ENCODE measurements around the gene FAM13C.
A peak's percentile ranks its signal among the peaks of the same experiment; 100 is the strongest.

FAM13C gene

DNA sequence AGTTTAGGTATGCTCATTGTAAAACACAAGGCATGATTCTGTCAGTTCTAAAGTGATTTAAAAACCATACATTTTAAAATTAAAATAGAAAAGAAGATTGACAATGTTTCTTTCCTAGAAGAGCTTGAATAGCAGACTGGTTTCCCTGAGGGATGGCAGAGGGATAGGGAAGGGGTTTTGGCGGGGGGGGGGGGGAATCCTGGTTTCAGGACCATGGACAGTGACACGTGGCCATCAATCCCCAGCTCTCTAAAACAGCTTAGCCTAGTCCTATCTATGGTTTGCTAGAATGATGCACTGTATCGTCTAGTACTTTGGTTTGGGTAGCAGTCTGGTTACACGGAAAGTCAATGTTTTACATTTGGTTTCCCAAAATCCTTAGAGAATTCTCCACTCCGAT, 97.2 kb downstream of the FAM13C start:
- TF ChIP-seq Cebpa-rat (IDR thresholded peaks at IDR 0.05): no peak
- Histone ChIP-seq H3K4me1 (peaks cover 0 to 6% (median 0%) of the 10 kb centered on the region in 10 experiments; a peak in 5 of 20 replicates), H3K4me3 (no peak overlapping the region), H3K4me2 (no peak overlapping the region), H3K9me3 (replicated peaks in 1 of 11) (no peaks in the 10 kb centered on the region), H3K27me3 (no peaks in the 10 kb centered on the region), H3K9ac (no peak overlapping the region), H3K27ac (no peak overlapping the region), H4K20me1 (peaks cover 0 to 5% (median 0%) of the 10 kb centered on the region in 11 experiments; a peak in 3 of 22 replicates), H3K36me3 (no peaks in the 10 kb centered on the region)

DNA sequence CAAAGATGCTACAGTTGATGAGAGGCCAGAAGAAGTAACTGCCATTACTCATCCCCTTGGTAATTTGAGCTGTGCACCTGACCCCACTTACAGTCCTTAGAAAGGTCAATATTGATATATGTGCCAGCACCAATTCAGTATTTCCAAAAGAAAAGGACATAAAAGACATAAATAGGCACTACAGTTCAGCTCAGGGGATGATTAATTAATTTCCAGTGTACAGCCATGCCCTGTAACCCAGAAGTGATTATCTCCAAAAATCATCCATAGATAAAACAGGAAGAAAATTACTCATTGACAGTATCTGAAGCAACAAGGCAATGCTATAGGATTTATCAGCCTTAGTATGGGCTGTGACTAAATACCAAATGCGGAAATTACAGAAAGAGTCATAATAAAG, 103.5 kb downstream of the FAM13C start:
- Histone ChIP-seq H3K9me3 (replicated peaks in 1 of 11) (no peaks in the 10 kb centered on the region), H3K36me3 (no peaks in the 10 kb centered on the region), H3K27me3 (no peaks in the 10 kb centered on the region), H3K27ac (no peak overlapping the region), H3K4me2 (no peak overlapping the region), H4K20me1 (no peaks in the 10 kb centered on the region), H3K9ac (no peak overlapping the region), H3K4me1 (no peaks in the 10 kb centered on the region), H3K4me3 (no peak overlapping the region)
- TF ChIP-seq Cebpa-rat (IDR thresholded peaks at IDR 0.05): no peak

DNA sequence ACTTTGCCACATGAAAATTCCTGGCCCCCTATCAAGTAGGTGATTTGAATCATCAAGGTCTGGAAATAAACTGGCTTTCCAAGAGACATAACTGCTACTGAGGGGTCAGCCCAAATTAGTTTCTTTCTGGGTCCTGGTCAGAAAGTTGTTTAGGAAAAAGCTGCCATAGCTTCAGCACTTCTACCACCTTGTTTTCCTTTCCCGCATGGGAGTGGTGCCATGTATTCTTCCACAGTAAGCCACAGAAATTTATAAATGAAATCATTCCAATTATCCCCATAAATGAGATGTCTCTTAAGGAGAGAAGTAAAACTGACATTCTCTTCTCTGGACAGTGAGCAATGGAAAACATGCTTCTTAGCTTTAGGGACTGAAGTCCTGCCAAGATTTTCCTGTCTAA, 105.1 kb downstream of the FAM13C start:
- no peak for TF ChIP-seq Cebpa-rat (IDR thresholded peaks at IDR 0.05)
- Histone ChIP-seq H3K9ac (no peak overlapping the region), H3K9me3 (replicated peaks in 1 of 11) (no peaks in the 10 kb centered on the region), H3K27me3 (no peaks in the 10 kb centered on the region), H3K36me3 (no peaks in the 10 kb centered on the region), H3K4me1 (peaks cover 0 to 9% (median 0%) of the 10 kb centered on the region in 10 experiments; a peak in 3 of 20 replicates), H3K4me2 (no peak overlapping the region), H4K20me1 (no peaks in the 10 kb centered on the region), H3K27ac (no peak overlapping the region), H3K4me3 (no peak overlapping the region)

DNA sequence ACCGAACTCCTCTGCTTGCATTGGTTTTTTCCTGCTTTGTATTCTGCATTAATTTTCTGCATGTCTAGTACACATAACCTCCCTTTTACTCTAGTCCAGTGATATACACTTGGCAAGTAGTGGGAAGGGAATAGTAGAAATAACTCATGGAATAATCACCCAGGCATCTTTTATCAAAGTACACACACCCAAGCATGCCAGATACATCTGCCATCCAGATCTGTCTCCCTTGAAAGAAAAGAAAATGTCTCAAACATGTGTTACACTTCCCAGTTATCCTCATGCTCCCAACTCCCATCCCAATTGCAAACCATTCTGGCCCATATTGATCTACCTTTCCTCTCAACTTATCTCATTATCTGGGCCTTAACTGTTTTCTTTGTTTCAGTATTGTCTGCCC, 106.9 kb downstream of the FAM13C start:
- no peaks in the 10 kb centered on the region for H3K9me3 ChIP-seq (replicated peaks in 1 of 11)
- no peak for TF ChIP-seq Cebpa-rat (IDR thresholded peaks at IDR 0.05)
- no peaks in the 10 kb centered on the region for H4K20me1 ChIP-seq
- H3K4me2 ChIP-seq: no peak overlapping the region
- H3K4me3 ChIP-seq: no peak overlapping the region
- H3K4me1 ChIP-seq: peaks cover 0 to 9% (median 0%) of the 10 kb centered on the region in 10 experiments; a peak in 3 of 20 replicates
- no peak overlapping the region for H3K27ac ChIP-seq
- H3K36me3 ChIP-seq: no peaks in the 10 kb centered on the region
- no peaks in the 10 kb centered on the region for H3K27me3 ChIP-seq
- no peak overlapping the region for H3K9ac ChIP-seq

DNA sequence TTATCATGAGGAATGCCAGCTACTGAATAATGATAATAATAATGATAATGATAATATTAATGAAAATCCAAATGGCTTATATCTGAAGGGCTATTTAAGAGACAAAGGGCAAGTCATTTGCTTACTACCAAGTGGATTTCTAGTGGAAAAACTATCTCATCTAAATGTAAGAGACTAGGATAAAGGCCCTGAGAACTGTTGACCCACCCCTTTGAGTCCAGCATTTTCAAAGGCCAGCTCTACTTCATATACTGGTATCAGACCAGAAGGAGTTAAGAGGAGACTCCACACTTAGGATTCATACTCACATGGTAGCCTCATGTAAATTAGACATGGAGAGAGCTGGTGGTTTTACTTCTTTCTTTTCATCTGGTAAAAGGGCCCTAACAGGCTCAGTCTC, 109.9 kb downstream of the FAM13C start:
- Histone ChIP-seq H3K9me3 (replicated peaks in 1 of 11) (no peaks in the 10 kb centered on the region), H3K27me3 (no peaks in the 10 kb centered on the region), H3K4me2 (peak overlapping the region in 2 of 11 experiments; percentile 12 to 45; a peak in 2 of 22 replicates), H3K9ac (no peak overlapping the region), H3K36me3 (no peaks in the 10 kb centered on the region), H3K4me1 (peaks cover 0 to 9% (median 0%) of the 10 kb centered on the region in 10 experiments; a peak in 3 of 20 replicates), H3K27ac (no peak overlapping the region), H3K4me3 (no peak overlapping the region), H4K20me1 (no peaks in the 10 kb centered on the region)
- TF ChIP-seq Cebpa-rat (IDR thresholded peaks at IDR 0.05): no peak

DNA sequence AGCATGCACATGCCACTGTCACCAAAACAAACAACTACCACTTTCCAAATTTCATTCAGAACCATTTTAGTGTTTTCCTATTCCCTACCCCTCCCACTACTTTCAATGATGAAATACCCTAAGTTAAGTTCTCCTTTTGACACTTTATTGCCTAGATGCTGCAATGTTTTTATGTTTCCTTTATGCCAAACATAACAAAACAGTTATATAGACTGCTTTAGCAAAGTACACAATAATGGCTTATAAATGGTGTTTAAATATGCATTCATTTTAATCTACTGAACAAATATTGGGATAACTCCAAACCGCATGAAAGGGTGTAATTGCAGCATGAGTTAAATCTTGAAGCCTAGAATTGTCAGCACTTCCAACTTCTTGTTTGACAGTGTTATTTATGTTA, 116.7 kb downstream of the FAM13C start:
- Histone ChIP-seq H3K4me2 (peak overlapping the region in 4 of 11 experiments; percentile 6 to 54 (median 36); a peak in 6 of 22 replicates), H3K36me3 (no peaks in the 10 kb centered on the region), H3K27ac (no peak overlapping the region), H3K9ac (no peak overlapping the region), H3K27me3 (no peaks in the 10 kb centered on the region), H4K20me1 (no peaks in the 10 kb centered on the region), H3K4me1 (peaks cover 0 to 11% (median 2%) of the 10 kb centered on the region in 10 experiments; a peak in 6 of 20 replicates), H3K9me3 (replicated peaks in 1 of 11) (no peaks in the 10 kb centered on the region), H3K4me3 (no peak overlapping the region)
- TF ChIP-seq Cebpa-rat (IDR thresholded peaks at IDR 0.05): no peak

DNA sequence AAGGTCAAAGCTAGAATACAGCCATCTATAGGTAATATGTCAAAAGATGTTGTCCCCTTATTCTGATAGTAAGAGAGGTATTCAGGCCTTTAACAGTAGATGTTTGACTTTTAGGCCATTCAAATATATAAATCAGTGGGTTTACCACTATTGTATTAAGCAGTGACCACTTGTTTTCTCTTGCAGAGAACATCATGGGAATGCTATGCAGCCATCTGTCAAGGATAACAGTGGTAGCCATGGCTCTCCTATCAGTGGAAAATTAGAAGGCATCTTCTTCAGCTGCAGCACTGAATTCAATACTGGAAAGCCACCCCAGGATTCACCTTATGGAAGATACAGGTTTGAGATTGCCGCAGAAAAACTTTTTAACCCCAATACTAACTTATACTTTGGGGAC, 117.5 kb downstream of the FAM13C start:
- no peak for TF ChIP-seq Cebpa-rat (IDR thresholded peaks at IDR 0.05)

DNA sequence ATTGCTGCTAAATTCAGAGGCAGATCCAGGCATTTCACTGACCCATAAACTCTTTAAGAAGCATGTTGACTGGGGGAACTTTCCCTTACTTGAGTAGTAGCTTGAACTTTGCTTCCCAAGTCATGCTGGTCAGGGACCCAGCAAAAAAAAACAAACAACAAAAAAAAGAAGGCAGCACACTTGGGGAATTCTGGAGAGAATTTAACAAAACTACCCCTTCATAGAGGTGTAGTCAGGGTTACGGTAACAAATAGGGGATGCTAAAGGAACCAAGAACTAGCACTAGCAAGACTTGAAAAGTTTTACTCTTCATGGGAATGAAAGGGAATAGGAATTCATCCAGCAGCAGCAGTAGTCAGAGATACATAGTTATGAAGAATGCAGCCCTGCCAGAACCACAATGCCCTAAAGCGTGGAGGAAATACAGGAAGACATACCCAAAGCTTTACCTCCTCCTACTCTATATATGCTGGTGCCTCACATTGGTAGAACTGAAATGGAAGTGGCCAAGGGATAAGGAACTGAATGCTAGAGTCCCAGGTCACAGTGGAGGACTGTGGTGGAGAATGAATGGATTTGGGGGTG, 118.6 kb downstream of the FAM13C start:
- H3K4me3 ChIP-seq: no peak overlapping the region
- no peak overlapping the region for H3K4me2 ChIP-seq
- no peaks in the 10 kb centered on the region for H3K27me3 ChIP-seq
- H3K9ac ChIP-seq: no peak overlapping the region
- no peak overlapping the region for H3K27ac ChIP-seq
- peaks cover 0 to 11% (median 2%) of the 10 kb centered on the region in 10 experiments; a peak in 6 of 20 replicates for H3K4me1 ChIP-seq
- no peaks in the 10 kb centered on the region for H4K20me1 ChIP-seq
- no peaks in the 10 kb centered on the region for H3K36me3 ChIP-seq
- no peak for TF ChIP-seq Cebpa-rat (IDR thresholded peaks at IDR 0.05)
- peaks cover 5 to 11% (median 8%) of the 10 kb centered on the region in 11 experiments; a peak in 17 of 22 replicates for H3K9me3 ChIP-seq (replicated peaks in 1 of 11)

More for the DNA sequence above, 117.5 kb downstream of the FAM13C start:
- H3K27me3 ChIP-seq: no peaks in the 10 kb centered on the region
- peaks cover 0 to 11% (median 2%) of the 10 kb centered on the region in 10 experiments; a peak in 6 of 20 replicates for H3K4me1 ChIP-seq
- H3K4me2 ChIP-seq: 0 out of 22 replicates have a peak overlapping the region, but pooled peaks of 1 of the 11 experiments have one; percentile 34
- no peaks in the 10 kb centered on the region for H3K36me3 ChIP-seq
- no peaks in the 10 kb centered on the region for H4K20me1 ChIP-seq
- no peak overlapping the region for H3K9ac ChIP-seq
- H3K9me3 ChIP-seq (replicated peaks in 1 of 11): no peaks in the 10 kb centered on the region; a peak in 1 of 22 replicates
- no peak overlapping the region for H3K27ac ChIP-seq
- H3K4me3 ChIP-seq: no peak overlapping the region

DNA sequence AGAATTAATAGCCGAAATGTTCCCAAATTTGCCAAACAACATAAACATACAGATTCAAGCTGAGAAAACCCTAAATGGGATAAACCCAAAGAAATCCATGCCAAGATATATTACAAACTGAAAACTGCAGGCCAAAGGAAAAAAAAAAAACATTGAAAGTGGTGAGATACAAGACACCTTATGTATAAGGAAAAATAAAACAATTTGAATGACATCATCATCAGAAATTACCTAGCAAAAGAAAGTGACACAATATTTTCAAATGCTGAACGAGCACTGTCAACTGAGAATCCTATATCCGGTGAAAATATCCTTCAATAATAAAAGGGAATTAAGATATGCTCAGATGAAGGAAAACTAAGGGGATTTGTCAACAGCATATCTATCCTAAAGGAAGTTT, 119.4 kb downstream of the FAM13C start:
- Histone ChIP-seq H3K27me3 (no peaks in the 10 kb centered on the region), H4K20me1 (no peaks in the 10 kb centered on the region), H3K27ac (no peak overlapping the region), H3K9ac (no peak overlapping the region), H3K4me3 (no peak overlapping the region), H3K36me3 (no peaks in the 10 kb centered on the region), H3K9me3 (replicated peaks in 1 of 11) (peaks cover 5 to 11% (median 8%) of the 10 kb centered on the region in 11 experiments; a peak in 17 of 22 replicates), H3K4me1 (peaks cover 0 to 11% (median 2%) of the 10 kb centered on the region in 10 experiments; a peak in 6 of 20 replicates), H3K4me2 (no peak overlapping the region)
- no peak for TF ChIP-seq Cebpa-rat (IDR thresholded peaks at IDR 0.05)

DNA sequence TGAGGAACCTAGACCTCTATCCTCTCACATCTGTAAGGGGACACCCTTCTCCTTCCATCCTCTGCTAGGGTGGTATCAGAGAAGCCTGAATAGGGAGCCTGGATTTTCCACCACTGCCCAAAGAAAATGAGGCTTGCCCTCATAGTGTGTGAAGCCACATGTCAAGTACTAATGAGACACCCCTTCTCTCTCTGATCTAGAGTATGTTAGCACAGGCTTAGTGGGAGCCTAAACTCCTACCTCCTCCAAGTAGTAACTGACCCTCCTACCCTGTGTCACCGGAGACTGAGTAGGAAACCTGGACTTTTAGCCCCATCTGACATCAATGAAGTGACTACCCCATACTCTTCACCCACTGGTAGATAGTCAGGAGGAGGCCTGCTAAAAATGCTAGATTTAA, 120.3 kb downstream of the FAM13C start:
- no peak overlapping the region for H3K4me3 ChIP-seq

More for the DNA sequence above, 120.3 kb downstream of the FAM13C start:
- TF ChIP-seq Cebpa-rat (IDR thresholded peaks at IDR 0.05): no peak
- Histone ChIP-seq H3K27me3 (no peaks in the 10 kb centered on the region), H3K9ac (no peak overlapping the region), H3K27ac (no peak overlapping the region), H3K4me1 (peaks cover 0 to 11% (median 2%) of the 10 kb centered on the region in 10 experiments; a peak in 6 of 20 replicates), H3K9me3 (replicated peaks in 1 of 11) (peaks cover 5 to 11% (median 8%) of the 10 kb centered on the region in 11 experiments; a peak in 17 of 22 replicates), H3K4me2 (no peak overlapping the region), H3K36me3 (no peaks in the 10 kb centered on the region), H4K20me1 (no peaks in the 10 kb centered on the region)

Measured in BLaER1 treated with 17β-estradiol and CSF1 and Interleukin-3, amounts not matched to agents 10 nM and 100 nM (cell line).